ENCODE data around the gene SLC47A2. TPM values are rescaled to one million over a fixed set of nuclear protein-coding genes. Genes with fewer than 3 reads are reported as not detected.
"Not testable (repeated sequence)": the region's sequence is repeated elsewhere in the genome, so short reads cannot be mapped to it uniquely, and the experiment has no call there.

The SLC47A2 gene
- polyA plus RNA-seq, 1 experiment: not detected

- TF ChIP-seq, protein P1, sequence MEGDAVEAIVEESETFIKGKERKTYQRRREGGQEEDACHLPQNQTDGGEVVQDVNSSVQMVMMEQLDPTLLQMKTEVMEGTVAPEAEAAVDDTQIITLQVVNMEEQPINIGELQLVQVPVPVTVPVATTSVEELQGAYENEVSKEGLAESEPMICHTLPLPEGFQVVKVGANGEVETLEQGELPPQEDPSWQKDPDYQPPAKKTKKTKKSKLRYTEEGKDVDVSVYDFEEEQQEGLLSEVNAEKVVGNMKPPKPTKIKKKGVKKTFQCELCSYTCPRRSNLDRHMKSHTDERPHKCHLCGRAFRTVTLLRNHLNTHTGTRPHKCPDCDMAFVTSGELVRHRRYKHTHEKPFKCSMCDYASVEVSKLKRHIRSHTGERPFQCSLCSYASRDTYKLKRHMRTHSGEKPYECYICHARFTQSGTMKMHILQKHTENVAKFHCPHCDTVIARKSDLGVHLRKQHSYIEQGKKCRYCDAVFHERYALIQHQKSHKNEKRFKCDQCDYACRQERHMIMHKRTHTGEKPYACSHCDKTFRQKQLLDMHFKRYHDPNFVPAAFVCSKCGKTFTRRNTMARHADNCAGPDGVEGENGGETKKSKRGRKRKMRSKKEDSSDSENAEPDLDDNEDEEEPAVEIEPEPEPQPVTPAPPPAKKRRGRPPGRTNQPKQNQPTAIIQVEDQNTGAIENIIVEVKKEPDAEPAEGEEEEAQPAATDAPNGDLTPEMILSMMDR (IDR thresholded peaks at IDR 0.05; ENCODE audit: insufficient read depth, low read depth, low read length): no peak
- Histone ChIP-seq H3K27me3 (ENCODE audit: control insufficient read depth, insufficient read depth, low read length) (no peaks in the 10 kb centered on the region), H3K4me3 (ENCODE audit: low read depth, low read length) (no peak overlapping the region), H3K36me3 (ENCODE audit: control insufficient read depth, insufficient read depth, low read length) (no peaks in the 10 kb centered on the region)
- POLR2A ChIA-PET: no interaction called here
- CTCF ChIA-PET: no interaction called here
- no peak for DNase-seq (ENCODE audit: low read depth)
These were observed 12.4 kb downstream of the SLC47A2 start for GRCh38 chr17:19703828-19704613.

GRCh38 chr17:19703106-19703827 is 13.1 kb downstream of the SLC47A2 start:
- POLR2A ChIA-PET: no interaction called here
- Histone ChIP-seq H3K36me3 (ENCODE audit: control insufficient read depth, insufficient read depth, low read length) (no peaks in the 10 kb centered on the region), H3K4me3 (ENCODE audit: low read depth, low read length) (no peak overlapping the region), H3K27me3 (ENCODE audit: control insufficient read depth, insufficient read depth, low read length) (no peaks in the 10 kb centered on the region)
- TF ChIP-seq, protein P1 (IDR thresholded peaks at IDR 0.05; ENCODE audit: insufficient read depth, low read depth, low read length): no peak
- no peak for DNase-seq (ENCODE audit: low read depth)
- CTCF ChIA-PET: no interaction called here

GRCh38 chr17:19702217-19702641 is 14.2 kb downstream of the SLC47A2 start:
- ChIA-PET CTCF (interaction anchor here (0.6 to 1.3 kb wide), 3 partner anchors 8 to 153 kb away, joined by 3 to 6 read pairs (median 3); no protein-coding TSS in a partner anchor), POLR2A (no interaction called here)
- H3K27me3 ChIP-seq (ENCODE audit: control insufficient read depth, insufficient read depth, low read length): no peaks in the 10 kb centered on the region
- TF ChIP-seq, protein P1 (IDR thresholded peaks at IDR 0.05; ENCODE audit: insufficient read depth, low read depth, low read length): no peak
- H3K4me3 ChIP-seq (ENCODE audit: low read depth, low read length): no peak overlapping the region
- DNase-seq (ENCODE audit: low read depth): no peak
- no peaks in the 10 kb centered on the region for H3K36me3 ChIP-seq (ENCODE audit: control insufficient read depth, insufficient read depth, low read length)

GRCh38 chr17:19686400-19687090 is 29.8 kb downstream of the SLC47A2 start:
- H3K27me3 ChIP-seq (ENCODE audit: control insufficient read depth, insufficient read depth, low read length): no peaks in the 10 kb centered on the region
- no peaks in the 10 kb centered on the region for H3K36me3 ChIP-seq (ENCODE audit: control insufficient read depth, insufficient read depth, low read length)
- POLR2A ChIA-PET: no interaction called here
- H3K4me3 ChIP-seq (ENCODE audit: low read depth, low read length): no peak overlapping the region
- CTCF ChIA-PET: no interaction called here
- no peak for DNase-seq (ENCODE audit: low read depth)
- TF ChIP-seq, protein P1 (IDR thresholded peaks at IDR 0.05; ENCODE audit: insufficient read depth, low read depth, low read length): no peak

DNA sequence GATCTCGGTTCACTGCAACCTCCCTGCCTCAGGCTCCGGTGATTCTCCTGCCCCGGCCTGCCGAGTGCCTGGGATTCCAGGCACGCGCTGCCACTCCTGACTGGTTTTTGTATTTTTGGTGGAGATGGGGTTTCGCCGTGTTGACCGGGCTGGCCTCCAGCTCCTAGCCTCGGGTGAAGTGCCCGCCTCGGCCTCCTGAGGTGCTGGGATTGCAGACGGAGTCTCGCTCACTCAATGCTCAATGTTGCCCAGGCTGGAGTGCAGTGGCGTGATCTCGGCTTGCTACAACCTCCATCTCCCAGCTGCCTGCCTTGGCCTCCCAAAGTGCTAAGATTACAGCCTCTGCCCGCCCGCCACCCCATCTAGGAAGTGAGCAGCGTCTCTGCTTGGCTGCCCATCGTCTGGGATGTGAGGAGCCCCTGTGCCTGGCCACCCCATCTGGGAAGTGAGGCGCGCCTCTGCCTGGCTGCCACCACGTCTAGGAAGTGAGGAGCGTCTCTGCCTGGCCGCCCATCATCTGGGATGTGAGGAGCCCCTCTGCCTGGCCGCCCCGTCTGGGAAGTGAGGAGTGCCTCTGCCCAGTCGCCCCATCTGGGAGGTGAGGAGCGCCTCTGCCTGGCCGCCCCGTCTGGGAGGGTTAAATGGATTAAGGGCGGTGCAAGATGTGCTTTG is 31.3 kb downstream of the SLC47A2 start:
- POLR2A ChIA-PET: not testable (repeated sequence)
- CTCF ChIA-PET: interaction anchor here (0.8 kb wide), 1 partner anchor 60 kb away, joined by 4 read pairs; no protein-coding TSS in a partner anchor

More for the DNA sequence above, 31.3 kb downstream of the SLC47A2 start:
- not testable (repeated sequence) for H3K27me3 ChIP-seq (ENCODE audit: control insufficient read depth, insufficient read depth, low read length); H3K4me3 ChIP-seq (ENCODE audit: low read depth, low read length); H3K36me3 ChIP-seq (ENCODE audit: control insufficient read depth, insufficient read depth, low read length); DNase-seq (ENCODE audit: low read depth)
